K562 (cell line): ENCODE results near the gene PLEKHG5. TPM values are rescaled to one million over a fixed set of nuclear protein-coding genes. Genes with fewer than 3 reads are reported as not detected.

Experiments
- ATAC-seq: fragments of 200-7000 bp; cut with Tn5 transposase; 3 replicates; pipeline ENCODE4 v1.9.1; 2020; ENCODE audit warnings: moderate library complexity
- BruUV-seq: library from RNA; stranded (reverse); fragments of 400-500 nt; replicated peaks from 2 replicates; lab custom pipeline; 2021; lab: Mats Ljungman, UMichigan
- CTCF ChIA-PET: fragments of 300-600 bp; formaldehyde crosslinking; extraction: SDS; loops from one replicate; lab custom pipeline; 2021; ENCODE audit warnings: low intra/inter-chr PET ratio; lab: Yijun Ruan, JAX
- POLR2A ChIA-PET: fragments of 300-600, 350-650 bp; sonication (Branson Sonifier 250); formaldehyde crosslinking; extraction: SDS; loops from one replicate; lab custom pipeline; 2021; ENCODE audit warnings: antibody characterized with exemption, inconsistent platforms; lab: Yijun Ruan, JAX
- DNase-seq, 4 experiments: peaks; one replicate each; pipeline versions ENCODE4 v3.0.0 to v3.0.0-alpha.2; 2011 to 2018; ENCODE audit warnings: low spot score in 3 of 4, mixed read lengths in 3 of 4; ENCODE audit errors: extremely low read depth in 1 of 4
- FAIRE-seq: peaks from 2 replicates; lab custom pipeline; 2011; peaks lifted over from hg19 to GRCh38; lab: Jason Lieb, UNC
- H2AFZ ChIP-seq: 2 replicates; pipeline ENCODE4 v1.6.0; 2011; ENCODE audit warnings: low read depth, low read length, control low read depth, inconsistent platforms
- H3K27ac ChIP-seq: fragments of 200-600 bp; 3 replicates; pipeline ENCODE4 v1.8.0; 2011; ENCODE audit warnings: low read depth, mild to moderate bottlenecking, control low read depth, inconsistent platforms, low read length, moderate library complexity, mixed read lengths; ENCODE audit errors: extremely low read depth
- H3K27me3 ChIP-seq, 2 experiments: fragments of 300-600 bp in 1 of 2; 2 replicates in 1 of 2; 3 replicates in 1 of 2; pipeline versions ENCODE4 v1.6.0 to v1.8.0; 2011; ENCODE audit warnings: inconsistent platforms in 2 of 2, low read length in 2 of 2, mild to moderate bottlenecking in 1 of 2, mixed read lengths in 1 of 2, moderate library complexity in 1 of 2; ENCODE audit not compliant: control insufficient read depth in 2 of 2, insufficient read depth in 2 of 2
- H3K36me3 ChIP-seq: fragments of 300-600 bp; 3 replicates; pipeline ENCODE4 v1.8.0; 2011; ENCODE audit warnings: mild to moderate bottlenecking, low read length, inconsistent platforms; ENCODE audit not compliant: control insufficient read depth, insufficient read depth
- H3K4me1 ChIP-seq, 2 experiments: fragments of 200-600 bp in 1 of 2; replicated peaks in 1 of 2; 2 replicates in 1 of 2; 3 replicates in 1 of 2; pipeline versions ENCODE4 v1.5.1 to v1.8.0; 2011; ENCODE audit warnings: inconsistent platforms in 2 of 2, low read length in 2 of 2, mild to moderate bottlenecking in 1 of 2, mixed read lengths in 1 of 2, moderate library complexity in 1 of 2; ENCODE audit not compliant: control insufficient read depth in 2 of 2, insufficient read depth in 2 of 2
- H3K4me2 ChIP-seq: 2 replicates; pipeline ENCODE4 v1.6.1; 2011; ENCODE audit warnings: low read length, control low read depth, inconsistent platforms, mixed read lengths; ENCODE audit not compliant: insufficient read depth
- H3K4me3 ChIP-seq: fragments of 200-600 bp; sonication (generic), shearing (Covaris generic); 2 replicates; pipeline ENCODE4 v1.5.1; 2016; ENCODE audit warnings: control low read depth, inconsistent platforms
- H3K79me2 ChIP-seq: fragments of 200-600 bp; 3 replicates; pipeline ENCODE4 v1.8.0; 2011; ENCODE audit warnings: low read length, inconsistent platforms; ENCODE audit not compliant: control insufficient read depth, insufficient read depth
- H3K9ac ChIP-seq, 2 experiments: 2 replicates each; pipeline versions ENCODE4 v1.6.0 to v1.6.1; 2011; ENCODE audit warnings: low read depth in 2 of 2, low read length in 2 of 2, control low read depth in 1 of 2, inconsistent platforms in 1 of 2, mild to moderate bottlenecking in 1 of 2, mixed read lengths in 1 of 2; ENCODE audit not compliant: insufficient read depth in 1 of 2
- H3K9me1 ChIP-seq: one replicate; pipeline ENCODE4 v1.6.0; 2011; ENCODE audit warnings: inconsistent platforms, mild to moderate bottlenecking, low read length, moderate library complexity; ENCODE audit not compliant: control insufficient read depth, insufficient read depth
- H3K9me3 ChIP-seq: replicated peaks from 2 replicates; pipeline ENCODE4 v1.5.1; 2011; ENCODE audit warnings: low read depth, low read length, inconsistent platforms; ENCODE audit not compliant: control insufficient read depth, insufficient read depth
- H4K20me1 ChIP-seq: replicated peaks from 2 replicates; pipeline ENCODE4 v1.6.1; 2011; ENCODE audit warnings: low read length, inconsistent platforms, mixed read lengths; ENCODE audit not compliant: control insufficient read depth, insufficient read depth
- AFF4 ChIP-seq: sonication (generic); formaldehyde crosslinking; IDR thresholded peaks from 2 replicates; pipeline ENCODE4 v1.8.0; 2023; ENCODE audit warnings: mild to moderate bottlenecking, missing genetic modification reagents
- CEBPG ChIP-seq, 3 experiments: fragments of 200-800 bp in 1 of 3; sonication (Bioruptor generic) in 1 of 3; sonication (generic) in 1 of 3; formaldehyde crosslinking in 1 of 3; IDR thresholded peaks in 2 of 3; conservative IDR thresholded peaks in 1 of 3; 2 replicates each; pipeline versions ENCODE4 v1.6.1 to v1.8.0; 2016 to 2022; ENCODE audit warnings: missing compliant biosample characterization in 2 of 3, missing genetic modification characterization in 2 of 3, mild to moderate bottlenecking in 1 of 3, missing genetic modification reagents in 1 of 3
- CREB3 ChIP-seq: fragments of 450-650 bp; conservative IDR thresholded peaks from 2 replicates; pipeline ENCODE4 v1.6.1; 2016; ENCODE audit warnings: missing genetic modification characterization, low read depth, mild to moderate bottlenecking, missing compliant biosample characterization, moderate library complexity
- CREB5 ChIP-seq: fragments of 250-450 bp; sonication (Bioruptor Pico); IDR thresholded peaks from 2 replicates; pipeline ENCODE4 v1.5.0; 2020; ENCODE audit warnings: mild to moderate bottlenecking
- ETS2 ChIP-seq: IDR thresholded peaks from 2 replicates; pipeline ENCODE4 v1.6.1; 2016; ENCODE audit warnings: borderline replicate concordance, missing genetic modification characterization, mild to moderate bottlenecking, moderate library complexity, missing compliant biosample characterization; ENCODE audit not compliant: poor library complexity, severe bottlenecking
- NFIX ChIP-seq: fragments of 250-450 bp; sonication (Bioruptor Pico); IDR thresholded peaks from 2 replicates; pipeline ENCODE4 v1.4.0; 2020; ENCODE audit warnings: low read depth, mild to moderate bottlenecking, moderate library complexity
- NR2C1 ChIP-seq, 2 experiments: fragments of 450-650 bp; IDR thresholded peaks; 2 replicates each; pipeline ENCODE4 v1.6.1; 2017; ENCODE audit warnings: mild to moderate bottlenecking in 2 of 2, antibody characterized with exemption in 1 of 2, inconsistent platforms in 1 of 2, missing compliant biosample characterization in 1 of 2, missing genetic modification characterization in 1 of 2
- NRF1 ChIP-seq, 2 experiments: fragments of 450-650 bp; IDR thresholded peaks in 1 of 2; conservative IDR thresholded peaks in 1 of 2; 2 replicates each; pipeline ENCODE4 v1.6.1; 2014; ENCODE audit warnings: mild to moderate bottlenecking in 2 of 2
- TAF1 ChIP-seq: IDR thresholded peaks from 2 replicates; pipeline ENCODE4 v1.6.1; 2011; ENCODE audit warnings: mild to moderate bottlenecking, low read length, moderate library complexity; ENCODE audit not compliant: insufficient read depth, control insufficient read depth, severe bottlenecking; ENCODE audit errors: extremely low read depth
- WHSC1 ChIP-seq: IDR thresholded peaks from one replicate; pipeline ENCODE4 v1.6.1; 2012; ENCODE audit warnings: low read length, control low read depth, inconsistent platforms
- ZNF24 ChIP-seq: fragments of 450-650 bp; IDR thresholded peaks from 2 replicates; pipeline ENCODE4 v1.6.1; 2016
- ZNF311 ChIP-seq: fragments of 250-450 bp; sonication (Bioruptor Pico); IDR thresholded peaks from 2 replicates; pipeline ENCODE4 v1.4.0; 2020; ENCODE audit warnings: mild to moderate bottlenecking, moderate library complexity
- ZNF707 ChIP-seq: fragments of 250-450 bp; sonication (Bioruptor Pico); conservative IDR thresholded peaks from 2 replicates; pipeline ENCODE4 v1.8.0; 2022; ENCODE audit warnings: inconsistent platforms, mild to moderate bottlenecking, moderate library complexity
- WGBS: fragments of 100-300 bp; shearing (Covaris generic); methylation state at CpG from one replicate; pipeline ENCODE4 v1.1.6; 2016; ENCODE audit warnings: low coverage, mixed read lengths; ENCODE audit not compliant: insufficient coverage; ENCODE audit errors: missing lambda C conversion rate; 5-methylcytosine and 5-hydroxymethylcytosine counted together
- in situ Hi-C: fragments of 300-500 bp; cut with MboI; formaldehyde crosslinking; loops from 4 replicates; pipeline ENCODE4 v1.15.0; 2018; ENCODE audit warnings: inconsistent platforms, mixed read lengths
- intact Hi-C: fragments of 100-400 bp; cut with micrococcal nuclease; formaldehyde crosslinking; loops from 2 replicates; pipeline ENCODE4 v1.14.2; 2022
- polyA plus RNA-seq, 8 experiments: library from polyadenylated mRNA; depleted of rRNA in 4 of 8; stranded (reverse) in 5 of 8; unstranded in 3 of 8; fragments of >200 nt; fragmentation: Nextera tagmentation in 2 of 8; fragmentation: Illumina TruSeq in 1 of 8; extraction: Ambion mirVana in 2 of 8; extraction: Trizol in 1 of 8; gene quantifications; 2 replicates each; pipeline versions ENCODE4 v1.2.1 to v1.2.3, GENCODE V29; 2011 to 2014; ENCODE audit warnings: inconsistent platforms in 1 of 8, missing spikeins in 1 of 8
- total RNA-seq, 7 experiments: library from RNA; depleted of rRNA in 6 of 7; stranded (reverse); fragments of >200 nt in 6 of 7; fragmentation: Illumina TruSeq in 2 of 7; extraction: Trizol in 2 of 7; gene quantifications; 2 replicates each; pipeline versions ENCODE4 v1.2.1 to v1.2.3, GENCODE V29; 2011 to 2021; ENCODE audit warnings: low replicate concordance in 1 of 7

PLEKHG5 gene
- total and polyA plus RNA-seq, 9 of the 15 experiments (the other 6 are each of a cell fraction or from before 2014, with no cell fraction given) = 0.04 to 0.29 (median 0.09) TPM; not detected in 3

- ChIA-PET POLR2A (interaction anchor here (1.1 to 1.9 kb wide), 5 partner anchors 8 to 94 kb away, joined by 3 to 10 read pairs (median 4); no protein-coding TSS in a partner anchor), CTCF (no interaction called here)
- ATAC-seq = no peak
- no peak for FAIRE-seq
- Histone ChIP-seq H4K20me1 (peaks cover 23% of the 10 kb centered on the region), H3K4me1 (no peaks in the 10 kb centered on the region), H3K27me3 (no peaks in the 10 kb centered on the region), H3K79me2 (no peaks in the 10 kb centered on the region), H3K9me1 (no peaks in the 10 kb centered on the region), H3K27ac (no peak overlapping the region), H2AFZ (no peak overlapping the region), H3K36me3 (peaks cover 88% of the 10 kb centered on the region), H3K9me3 (no peaks in the 10 kb centered on the region), H3K4me3 (no peak overlapping the region), H3K9ac (no peak overlapping the region), H3K4me2 (no peak overlapping the region)
- intact Hi-C loops = no loop called here
- WGBS = 93% methylated on average over 7 of the region's 7 CpGs
- no TSS peak for BruUV-seq
- no peak for DNase-seq
- in situ Hi-C loops = no loop called here
- TF ChIP-seq CREB5 (no peak), WHSC1 (no peak), NFIX (CRISPR knock-in tag) (no peak), ZNF707 (no peak), NRF1 (conservative IDR thresholded peaks at IDR 0.05 in 1 of 2, IDR thresholded peaks at IDR 0.05 in 1 of 2) (no peak), ZNF24 (no peak), CEBPG (CRISPR knock-in tag; IDR thresholded peaks at IDR 0.05) (no peak), CEBPG (tag; conservative IDR thresholded peaks at IDR 0.05 in 1 of 2, IDR thresholded peaks at IDR 0.05 in 1 of 2) (no peak), ZNF311 (CRISPR knock-in tag) (no peak), CREB3 (tag) (no peak), NR2C1 (IDR thresholded peaks at IDR 0.05) (no peak), NR2C1 (tag; IDR thresholded peaks at IDR 0.05) (no peak), AFF4 (no peak), TAF1 (no peak), ETS2 (tag) (no peak)
These were observed 37.0 kb upstream of the PLEKHG5 start for GRCh38 chr1:6528492-6528891.
